COLO829 (cell line): Measurements from ENCODE around the gene WNT2B.

Experiments
- DNase-seq: peaks from one replicate; pipeline ENCODE4 v3.0.0; 2012; ENCODE audit warnings: low spot score

Gene WNT2B

GRCh38 chr1:112528076-112528475, 19.3 kb downstream of the WNT2B start:
- no peak for DNase-seq

GRCh38 chr1:112529301-112529700, 20.5 kb downstream of the WNT2B start:
- no peak for DNase-seq

GRCh38 chr1:112530832-112531231, 22.1 kb downstream of the WNT2B start:
- no peak for DNase-seq

GRCh38 chr1:112532064-112532463, 23.3 kb downstream of the WNT2B start:
- no peak for DNase-seq

- DNase-seq: no peak
Measured at GRCh38 chr1:112533029-112533428, 24.3 kb downstream of the WNT2B start.

- DNase-seq: no peak
Measured at GRCh38 chr1:112536561-112536960, 27.8 kb downstream of the WNT2B start.

- no peak for DNase-seq
Measured at GRCh38 chr1:112537456-112537855, 28.7 kb downstream of the WNT2B start.

- DNase-seq: no peak
Measured at GRCh38 chr1:112538883-112539282, 30.1 kb downstream of the WNT2B start.

- no peak for DNase-seq
Measured at GRCh38 chr1:112540226-112540794, 31.5 kb downstream of the WNT2B start.

GRCh38 chr1:112541299-112541698, 32.5 kb downstream of the WNT2B start:
- no peak for DNase-seq

- no peak for DNase-seq
Measured at GRCh38 chr1:112542206-112542973, 33.6 kb downstream of the WNT2B start.

GRCh38 chr1:112544011-112544688, 35.4 kb downstream of the WNT2B start:
- DNase-seq: peak; percentile 14

GRCh38 chr1:112544751-112545150, 36.0 kb downstream of the WNT2B start:
- no peak for DNase-seq

- no peak for DNase-seq
Measured at GRCh38 chr1:112546076-112546475, 37.3 kb downstream of the WNT2B start.

GRCh38 chr1:112548547-112548946, 39.8 kb downstream of the WNT2B start:
- DNase-seq: peak; percentile 23

GRCh38 chr1:112549590-112549989, 40.8 kb downstream of the WNT2B start:
- no peak for DNase-seq

GRCh38 chr1:112554411-112554810, 45.6 kb downstream of the WNT2B start:
- DNase-seq: no peak

- DNase-seq: no peak
Measured at GRCh38 chr1:112557385-112557784, 48.6 kb downstream of the WNT2B start.

GRCh38 chr1:112558634-112559033, 49.9 kb downstream of the WNT2B start:
- DNase-seq: no peak

GRCh38 chr1:112563341-112563740, 54.6 kb downstream of the WNT2B start:
- DNase-seq: no peak

- no peak for DNase-seq
Measured at GRCh38 chr1:112564081-112564480, 55.3 kb downstream of the WNT2B start.

GRCh38 chr1:112565800-112566199, 57.0 kb downstream of the WNT2B start:
- no peak for DNase-seq

- peak; percentile 13 for DNase-seq
Measured at GRCh38 chr1:112575154-112575804, 66.5 kb downstream of the WNT2B start.
